Keratinocyte (primary cell): ENCODE data around the gene ESRRG. TPM values are rescaled to one million over a fixed set of nuclear protein-coding genes. Genes with fewer than 3 reads are reported as not detected.
A peak's percentile ranks its signal among the peaks of the same experiment; 100 is the strongest.

Experiments used
- DNase-seq: peaks from one replicate; pipeline ENCODE4 v3.0.0-alpha.2; 2011; ENCODE audit warnings: low read depth, missing footprints, low spot score
- FAIRE-seq: peaks from 2 replicates; lab custom pipeline; 2011; peaks lifted over from hg19 to GRCh38; lab: Jason Lieb, UNC
- H2AFZ ChIP-seq: 2 replicates; pipeline ENCODE4 v1.6.0; 2012; ENCODE audit warnings: low read length, control low read depth, inconsistent platforms; ENCODE audit not compliant: control insufficient read depth
- H3K27ac ChIP-seq: 2 replicates; pipeline ENCODE4 v1.5.1; 2011; ENCODE audit warnings: low read length; ENCODE audit not compliant: control insufficient read depth, insufficient read depth
- H3K27me3 ChIP-seq: 3 replicates; pipeline ENCODE4 v1.6.0; 2011; ENCODE audit warnings: low read length; ENCODE audit not compliant: control insufficient read depth, insufficient read depth; ENCODE audit errors: extremely low read depth
- H3K36me3 ChIP-seq, 2 experiments: 2 replicates in 1 of 2; 3 replicates in 1 of 2; pipeline ENCODE4 v1.5.1; 2011; ENCODE audit warnings: low read length in 2 of 2, mild to moderate bottlenecking in 1 of 2; ENCODE audit not compliant: control insufficient read depth in 2 of 2, insufficient read depth in 2 of 2; ENCODE audit errors: extremely low read depth in 1 of 2
- H3K4me1 ChIP-seq: 3 replicates; pipeline ENCODE4 v1.5.1; 2011; ENCODE audit warnings: low read length; ENCODE audit not compliant: control insufficient read depth, insufficient read depth; ENCODE audit errors: extremely low read depth
- H3K4me2 ChIP-seq: 3 replicates; pipeline ENCODE4 v1.6.0; 2011; ENCODE audit warnings: low read depth, low read length; ENCODE audit not compliant: control insufficient read depth, insufficient read depth; ENCODE audit errors: extremely low read depth
- H3K4me3 ChIP-seq, 3 experiments: fragments of 200-600 bp in 1 of 3; sonication (generic) in 1 of 3; 2 replicates in 2 of 3; 3 replicates in 1 of 3; pipeline ENCODE4 v1.5.1; 2011 to 2016; ENCODE audit warnings: low read length in 3 of 3, mild to moderate bottlenecking in 3 of 3, control low read depth in 2 of 3, inconsistent platforms in 1 of 3, low read depth in 1 of 3, mixed read lengths in 1 of 3, mixed run types in 1 of 3, moderate library complexity in 1 of 3; ENCODE audit not compliant: control insufficient read depth in 2 of 3, insufficient read depth in 2 of 3; ENCODE audit errors: extremely low read depth in 1 of 3
- H3K79me2 ChIP-seq: 2 replicates; pipeline ENCODE4 v1.6.0; 2012; ENCODE audit warnings: low read length; ENCODE audit not compliant: control insufficient read depth, insufficient read depth
- H3K9ac ChIP-seq: 3 replicates; pipeline ENCODE4 v1.6.0; 2011; ENCODE audit warnings: low read length; ENCODE audit not compliant: control insufficient read depth, insufficient read depth; ENCODE audit errors: extremely low read depth
- H3K9me1 ChIP-seq: 3 replicates; pipeline ENCODE4 v1.6.0; 2011; ENCODE audit warnings: low read length; ENCODE audit not compliant: control insufficient read depth, insufficient read depth; ENCODE audit errors: extremely low read depth
- H3K9me3 ChIP-seq: 2 replicates; pipeline ENCODE4 v1.5.1; 2012; ENCODE audit warnings: low read depth, low read length; ENCODE audit not compliant: control insufficient read depth
- H4K20me1 ChIP-seq: 3 replicates; pipeline ENCODE4 v1.6.0; 2011; ENCODE audit warnings: low read length; ENCODE audit not compliant: control insufficient read depth, insufficient read depth; ENCODE audit errors: extremely low read depth
- CTCF ChIP-seq, 3 experiments: IDR thresholded peaks in 1 of 3; conservative IDR thresholded peaks in 1 of 3; optimal IDR thresholded peaks in 1 of 3; 2 replicates in 2 of 3; 3 replicates in 1 of 3; pipeline versions ENCODE3 to v1.5.1; 2011; ENCODE audit warnings: low read length in 3 of 3, mild to moderate bottlenecking in 3 of 3, moderate library complexity in 2 of 3, control low read depth in 1 of 3, inconsistent platforms in 1 of 3; ENCODE audit not compliant: insufficient read depth in 2 of 3; ENCODE audit errors: extremely low read depth in 1 of 3
- EZH2 ChIP-seq: IDR thresholded peaks from one replicate; pipeline ENCODE4 v1.6.1; 2012; ENCODE audit warnings: inconsistent platforms, mild to moderate bottlenecking, low read length, moderate library complexity
- dilution Hi-C: fragments of 300-500 bp; cut with MboI; formaldehyde crosslinking; loops from one replicate; pipeline ENCODE4 v1.7.0; 2020; ENCODE audit warnings: low sequenced_read_pairs; ENCODE audit not compliant: extremely low pct_ligation_motif_present
- polyA minus RNA-seq, 3 experiments: library from RNA; depleted of rRNA, polyadenylated mRNA; stranded (reverse); fragments of >200 nt; gene quantifications; 1 replicate in 1 of 3; 2 replicates in 1 of 3; 3 replicates in 1 of 3; pipeline ENCODE4 v1.2.3, GENCODE V29; 2011
- polyA plus RNA-seq, 5 experiments: library from polyadenylated mRNA; depleted of rRNA in 3 of 5; stranded (reverse) in 3 of 5; stranded (forward) in 1 of 5; unstranded in 1 of 5; fragments of >200 nt; gene quantifications; 1 replicate in 1 of 5; 2 replicates in 3 of 5; 3 replicates in 1 of 5; pipeline versions ENCODE4 v1.2.1 to v1.2.3, GENCODE V29; 2011 to 2012; ENCODE audit warnings: missing spikeins in 2 of 5, low read depth in 1 of 5, low replicate concordance in 1 of 5

ESRRG gene
- polyA plus RNA-seq = 0.08 to 0.16 TPM (median 0.08 TPM) in 3 replicates
- polyA plus RNA-seq (2011; ENCODE audit: low read depth) = not detected
- polyA plus RNA-seq (2011; cell fraction: cytosol; rRNA removed) = 0.04 and 0.07 TPM in 2 replicates
- 0.05 and 0.08 TPM in 2 replicates for polyA plus RNA-seq (2011; cell fraction: nucleus; rRNA removed)
- 0.14 TPM in 1 of 2 replicates, not detected in the other for polyA plus RNA-seq (2012; ENCODE audit: low replicate concordance)
- 0.42 to 1.3 TPM (median 0.46 TPM) in 3 replicates for polyA minus RNA-seq
- not detected for polyA minus RNA-seq (2011; cell fraction: cytosol; rRNA and poly(A)+ RNA removed)
- polyA minus RNA-seq (2011; cell fraction: nucleus; rRNA and poly(A)+ RNA removed) = 0.42 and 0.47 TPM in 2 replicates

- Histone ChIP-seq H3K4me3 (peak within 1 kb of the TSS in 2 of 3 experiments; percentile 2 to 70), H3K27me3 (peaks cover 26% of the 10 kb centered on the region), H2AFZ (peak within 1 kb of the TSS; percentile 66), H3K79me2 (no peaks in the 10 kb centered on the region), H3K36me3 (no peaks in the 10 kb centered on the region), H3K27ac (no peak within 1 kb of the TSS), H3K9me1 (no peaks in the 10 kb centered on the region), H3K4me1 (peaks cover 5% of the 10 kb centered on the region), H3K9ac (peak within 1 kb of the TSS; percentile 13), H3K4me2 (peak within 1 kb of the TSS; percentile 65), H3K9me3 (no peaks in the 10 kb centered on the region), H4K20me1 (no peaks in the 10 kb centered on the region)
- DNase-seq (no peak), FAIRE-seq (peak; percentile 32)
- dilution Hi-C loops = no loop called here
- TF ChIP-seq CTCF (optimal IDR thresholded peaks at IDR 0.05 in 1 of 3, IDR thresholded peaks at IDR 0.05 in 1 of 3, conservative IDR thresholded peaks at IDR 0.05 in 1 of 3; ENCODE audit: extremely low read depth in 1 of 3, insufficient read depth in 2 of 3, low read length in 3 of 3) (no peak), EZH2 (peak; percentile 53)
These were observed at the start of gene ESRRG for GRCh38 chr1:216723274-216723780. Gene ESRRG (minus strand): TSS chr1:216723429. CDS start chr1:216723299, 130 bp downstream.

- DNase-seq = no peak
- H3K4me3 ChIP-seq = no peak overlapping the region
- dilution Hi-C loops = no loop called here
- H3K27ac ChIP-seq = no peak overlapping the region
- H2AFZ ChIP-seq = no peak overlapping the region
- H3K36me3 ChIP-seq = no peaks in the 10 kb centered on the region
- no peaks in the 10 kb centered on the region for H3K9me1 ChIP-seq
- H4K20me1 ChIP-seq = no peaks in the 10 kb centered on the region
- TF ChIP-seq EZH2 = no peak
- no peak for TF ChIP-seq CTCF (optimal IDR thresholded peaks at IDR 0.05 in 1 of 3, IDR thresholded peaks at IDR 0.05 in 1 of 3, conservative IDR thresholded peaks at IDR 0.05 in 1 of 3; ENCODE audit: extremely low read depth in 1 of 3, insufficient read depth in 2 of 3, low read length in 3 of 3)
- H3K27me3 ChIP-seq = no peaks in the 10 kb centered on the region
- H3K79me2 ChIP-seq = no peaks in the 10 kb centered on the region
- FAIRE-seq = peak; percentile 29
- peaks cover 4% of the 10 kb centered on the region for H3K4me1 ChIP-seq
- no peaks in the 10 kb centered on the region for H3K9me3 ChIP-seq
- no peak overlapping the region for H3K9ac ChIP-seq
- no peak overlapping the region for H3K4me2 ChIP-seq
These were observed 48.7 kb upstream of the ESRRG start for GRCh38 chr1:216771922-216772321.
